Hepatocyte (in vitro differentiated cells): Measurements from ENCODE around the gene CFHR5.

ENCODE experiments used
- CTCF ChIP-seq: fragments of 200-600 bp; sonication (generic); IDR thresholded peaks from 2 replicates; pipeline ENCODE4 v1.5.1; 2016; ENCODE audit warnings: antibody characterized with exemption, mild to moderate bottlenecking; ENCODE audit not compliant: poor library complexity
- EZH2 ChIP-seq: fragments of 200-600 bp; sonication (generic); IDR thresholded peaks from 2 replicates; pipeline ENCODE4 v1.6.1; 2016; ENCODE audit warnings: antibody characterized with exemption, mild to moderate bottlenecking, borderline replicate concordance

DNA sequence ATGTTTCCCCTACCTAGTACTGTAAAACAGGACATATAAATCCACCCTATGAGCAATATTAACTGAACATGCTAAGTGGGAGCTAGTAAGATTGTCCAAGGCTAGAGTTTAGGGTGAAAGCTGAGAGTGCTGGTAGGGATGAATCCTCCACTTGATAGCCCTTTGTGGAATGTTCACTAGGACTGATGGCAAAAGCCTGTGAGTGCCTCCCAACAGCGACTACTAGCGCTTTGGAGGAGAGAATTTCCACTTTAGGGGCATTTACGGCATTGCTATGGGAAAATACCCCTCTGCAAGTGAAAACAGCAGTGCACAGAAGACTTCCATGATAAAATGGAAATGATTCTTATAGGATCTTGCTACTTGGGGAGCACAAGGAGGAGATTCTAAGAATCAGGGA lies 35.9 kb downstream of the CFHR5 start:
- no peak for TF ChIP-seq CTCF
- TF ChIP-seq EZH2: no peak
